ENCODE results near the gene PRUNE2. TPM values are rescaled to one million over a fixed set of nuclear protein-coding genes. Genes with fewer than 3 reads are reported as not detected.

Gene PRUNE2
- total and polyA plus RNA-seq, 8 donors = 1.4 to 19.1 (median 4.6) TPM

DNA sequence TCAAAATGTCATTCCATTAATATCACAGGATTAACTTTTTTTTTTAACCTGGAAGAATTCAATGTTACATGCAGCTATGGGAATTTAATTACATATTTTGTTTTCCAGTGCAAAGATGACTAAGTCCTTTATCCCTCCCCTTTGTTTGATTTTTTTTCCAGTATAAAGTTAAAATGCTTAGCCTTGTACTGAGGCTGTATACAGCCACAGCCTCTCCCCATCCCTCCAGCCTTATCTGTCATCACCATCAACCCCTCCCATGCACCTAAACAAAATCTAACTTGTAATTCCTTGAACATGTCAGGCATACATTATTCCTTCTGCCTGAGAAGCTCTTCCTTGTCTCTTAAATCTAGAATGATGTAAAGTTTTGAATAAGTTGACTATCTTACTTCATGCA, 121.0 kb downstream of the PRUNE2 start:
- H3K27me3 ChIP-seq = no peaks in the 10 kb centered on the region
- ATAC-seq = no peak
- no peaks in the 10 kb centered on the region for H3K4me1 ChIP-seq
- H3K9me3 ChIP-seq = no peaks in the 10 kb centered on the region
- no peak overlapping the region for H3K4me3 ChIP-seq
- intact Hi-C loops (cut with DNase I) = no loop called here
- no peak for DNase-seq
- TF ChIP-seq CTCF (IDR thresholded peaks at IDR 0.05) = no peak
- FAIRE-seq = no peak
- H3K36me3 ChIP-seq = no peaks in the 10 kb centered on the region
- H3K27ac ChIP-seq = no peak overlapping the region

DNA sequence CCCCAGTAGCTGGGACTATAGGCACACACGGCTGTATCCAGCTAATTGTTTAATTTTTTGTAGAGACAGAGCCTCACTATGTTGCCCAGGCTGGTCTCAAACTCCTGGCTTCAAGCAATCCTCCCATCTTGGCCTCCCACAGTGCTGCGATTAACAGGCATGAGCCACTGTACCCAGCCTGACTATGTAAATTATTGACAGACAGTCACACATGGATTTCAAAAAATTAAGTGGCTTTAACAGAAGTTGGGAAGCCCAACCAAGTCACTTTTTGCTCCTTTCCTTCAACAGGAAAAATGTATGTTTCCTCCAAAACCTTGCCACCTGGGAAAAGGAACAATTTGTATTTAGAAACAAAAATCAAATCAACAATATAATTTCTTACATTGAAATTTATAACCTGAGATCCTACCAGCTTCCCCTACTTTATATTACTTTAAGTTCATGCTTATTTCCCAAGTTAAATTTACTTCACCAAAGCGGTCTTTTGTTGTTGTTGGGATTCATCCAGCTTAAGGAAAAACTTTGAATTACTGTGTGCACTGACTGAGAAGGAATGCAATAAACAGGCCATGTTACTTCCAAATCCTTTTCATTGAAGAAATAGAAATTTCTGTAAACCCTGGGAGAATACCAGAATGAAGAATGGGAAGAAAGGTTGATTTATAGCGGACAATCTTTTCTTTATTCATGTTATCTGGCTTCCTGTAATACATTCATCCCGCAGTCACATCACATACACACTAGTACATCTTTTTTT, 133.0 kb downstream of the PRUNE2 start:
- no peak overlapping the region for H3K4me3 ChIP-seq
- no peaks in the 10 kb centered on the region for H3K36me3 ChIP-seq
- H3K27ac ChIP-seq = no peak overlapping the region
- FAIRE-seq (no peak), DNase-seq (no peak), ATAC-seq (no peak)
- H3K4me1 ChIP-seq = no peaks in the 10 kb centered on the region
- no peaks in the 10 kb centered on the region for H3K9me3 ChIP-seq
- intact Hi-C loops (cut with DNase I) = no loop called here
- 63 to 69% methylated on average over 5 of the region's 5 CpGs for WGBS, 2 donors
- no peak for TF ChIP-seq CTCF (IDR thresholded peaks at IDR 0.05)
- H3K27me3 ChIP-seq = no peaks in the 10 kb centered on the region

DNA sequence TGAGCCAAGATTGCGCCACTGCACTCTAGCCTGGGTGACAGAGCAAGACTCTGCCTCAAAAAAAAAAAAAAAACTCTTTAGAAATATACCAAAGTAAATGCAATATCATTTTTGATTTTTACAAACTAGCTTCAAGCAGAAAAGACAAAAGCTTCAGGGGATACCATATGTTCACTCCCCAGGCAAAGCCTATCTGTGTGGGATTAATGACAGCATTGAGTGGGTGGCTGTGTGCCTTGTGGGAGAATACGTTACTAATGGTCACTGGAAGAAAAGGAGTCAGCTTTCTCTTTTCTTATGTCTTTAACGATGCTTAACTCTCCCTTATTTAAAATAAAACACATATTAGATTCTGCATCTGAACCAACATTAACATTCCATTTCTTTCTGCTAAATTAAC, 139.8 kb downstream of the PRUNE2 start:
- Histone ChIP-seq H3K36me3 (no peaks in the 10 kb centered on the region), H3K4me1 (no peaks in the 10 kb centered on the region), H3K4me3 (no peak overlapping the region), H3K27me3 (no peaks in the 10 kb centered on the region), H3K27ac (no peak overlapping the region), H3K9me3 (no peaks in the 10 kb centered on the region)
- TF ChIP-seq CTCF (IDR thresholded peaks at IDR 0.05) = no peak
- FAIRE-seq (no peak), DNase-seq (no peak), ATAC-seq (no peak)
- intact Hi-C loops (cut with DNase I) = no loop called here
- WGBS, 2 donors = 74 to 80% methylated on average over 3 of the region's 3 CpGs

DNA sequence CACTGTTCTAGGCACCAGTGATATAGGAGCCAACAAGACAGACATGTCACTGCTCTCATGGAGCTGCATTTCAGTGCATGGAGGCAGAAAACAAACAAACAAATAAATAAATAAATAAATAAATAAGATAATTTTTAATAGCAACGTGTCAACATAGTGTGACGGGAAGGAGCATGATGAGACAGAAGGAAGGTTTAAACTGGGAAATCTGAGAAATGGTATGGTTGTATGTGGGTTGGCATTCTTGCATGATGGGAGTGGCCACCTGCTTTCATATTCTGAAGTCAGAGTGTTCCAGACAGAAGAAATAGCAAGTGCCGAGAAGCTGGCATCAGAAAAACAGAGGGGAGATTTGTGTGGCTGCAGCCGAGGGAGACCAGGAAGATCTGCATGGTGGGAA, 141.8 kb downstream of the PRUNE2 start, which contains the start of gene PCA3:
Gene PCA3, plus strand, starts transcription at position 301 of the 400 bp plus-strand sequence.
- 87 to 96% methylated on average over 4 of the region's 4 CpGs for WGBS, 2 donors
- no peak for ATAC-seq
- no peak for FAIRE-seq
- no peak for TF ChIP-seq CTCF (IDR thresholded peaks at IDR 0.05)
- intact Hi-C loops (cut with DNase I) = no loop called here
- no peaks in the 10 kb centered on the region for H3K36me3 ChIP-seq
- no peak for DNase-seq
- no peaks in the 10 kb centered on the region for H3K4me1 ChIP-seq
- no peaks in the 10 kb centered on the region for H3K27me3 ChIP-seq
- H3K9me3 ChIP-seq = no peaks in the 10 kb centered on the region
- no peak within 1 kb of the TSS for H3K4me3 ChIP-seq
- H3K27ac ChIP-seq = no peak within 1 kb of the TSS

GRCh38 chr9:76761448-76761847, 144.5 kb downstream of the PRUNE2 start:
- Histone ChIP-seq H3K4me1 (no peaks in the 10 kb centered on the region), H3K27me3 (no peaks in the 10 kb centered on the region), H3K4me3 (no peak overlapping the region), H3K27ac (no peak overlapping the region), H3K9me3 (no peaks in the 10 kb centered on the region), H3K36me3 (no peaks in the 10 kb centered on the region)
- intact Hi-C loops (cut with DNase I) = no loop called here
- no peak for TF ChIP-seq CTCF (IDR thresholded peaks at IDR 0.05)
- WGBS, 2 donors = 7 to 10% methylated on average over 1 of the region's 1 CpG
- ATAC-seq (no peak), DNase-seq (no peak), FAIRE-seq (peak; percentile 77)
